Uterus (tissue), 4 donors: ENCODE results near the gene GAPVD1. TPM values are rescaled to one million over a fixed set of nuclear protein-coding genes. Genes with fewer than 3 reads are reported as not detected.
A peak's percentile ranks its signal among the peaks of the same experiment; 100 is the strongest.

Experiments used
- DNase-seq, 2 donors: peaks; one replicate each; pipeline ENCODE4 v3.0.0-alpha.2; 2019 to 2020
- H3K27ac ChIP-seq, 2 donors: fragments of 200-600 bp; sonication (generic); 1 replicate in 1 of 2; 2 replicates in 1 of 2; pipeline ENCODE4 v1.5.1; 2016 to 2018
- H3K27me3 ChIP-seq, 2 donors: fragments of 200-600 bp; sonication (generic); one replicate each; pipeline ENCODE4 v1.5.1; 2018 to 2019; ENCODE audit warnings: control low read depth in 1 of 2
- H3K36me3 ChIP-seq, 2 donors: fragments of 200-600 bp; sonication (generic); one replicate each; pipeline ENCODE4 v1.5.1; 2019; ENCODE audit warnings: control low read depth in 1 of 2
- H3K4me1 ChIP-seq, 2 donors: fragments of 200-600 bp; sonication (generic); one replicate each; pipeline ENCODE4 v1.5.1; 2018 to 2019; ENCODE audit warnings: control low read depth in 1 of 2
- H3K4me3 ChIP-seq, 2 donors: fragments of 200-600 bp; sonication (generic); 1 replicate in 1 of 2; 2 replicates in 1 of 2; pipeline ENCODE4 v1.5.1; 2018 to 2019; ENCODE audit warnings: mild to moderate bottlenecking in 1 of 2
- H3K9me3 ChIP-seq, 2 donors: fragments of 200-600 bp; sonication (generic); one replicate each; pipeline ENCODE4 v1.5.1; 2019; ENCODE audit warnings: control low read depth in 1 of 2
- POLR2A ChIP-seq, 2 donors: fragments of 450-650 bp; IDR thresholded peaks; one replicate each; pipeline ENCODE4 v1.6.1; 2016; ENCODE audit warnings: antibody characterized with exemption in 2 of 2, mild to moderate bottlenecking in 1 of 2, moderate library complexity in 1 of 2
- intact Hi-C: fragments of 100-400 bp; cut with DNase I; formaldehyde crosslinking; loops from one replicate; pipeline ENCODE4 v1.15.1; 2023; ENCODE audit warnings: low total_unique reads
- total RNA-seq, 4 donors: library from RNA; depleted of rRNA in 3 of 4; stranded (reverse); fragments of >200 nt in 3 of 4; gene quantifications; one replicate each; pipeline versions ENCODE4 v1.1.0 to v1.2.4, GENCODE V29; 2014 to 2023
- TF ChIP-seq, protein P1 (sequence below), 4 experiments: fragments of 200-600 bp in 2 of 4; fragments of 450-650 bp in 2 of 4; sonication (generic) in 2 of 4; IDR thresholded peaks; one replicate each; pipeline ENCODE4 v1.5.1; 2016 to 2019; ENCODE audit warnings: antibody characterized with exemption in 4 of 4, mild to moderate bottlenecking in 2 of 4, moderate library complexity in 1 of 4
- donor health status: DM: yes; HTN: yes; CAD: no.

Gene GAPVD1
- total RNA-seq, 4 donors from 2014 or later = 41.0 to 73.8 (median 64.0) TPM

DNA sequence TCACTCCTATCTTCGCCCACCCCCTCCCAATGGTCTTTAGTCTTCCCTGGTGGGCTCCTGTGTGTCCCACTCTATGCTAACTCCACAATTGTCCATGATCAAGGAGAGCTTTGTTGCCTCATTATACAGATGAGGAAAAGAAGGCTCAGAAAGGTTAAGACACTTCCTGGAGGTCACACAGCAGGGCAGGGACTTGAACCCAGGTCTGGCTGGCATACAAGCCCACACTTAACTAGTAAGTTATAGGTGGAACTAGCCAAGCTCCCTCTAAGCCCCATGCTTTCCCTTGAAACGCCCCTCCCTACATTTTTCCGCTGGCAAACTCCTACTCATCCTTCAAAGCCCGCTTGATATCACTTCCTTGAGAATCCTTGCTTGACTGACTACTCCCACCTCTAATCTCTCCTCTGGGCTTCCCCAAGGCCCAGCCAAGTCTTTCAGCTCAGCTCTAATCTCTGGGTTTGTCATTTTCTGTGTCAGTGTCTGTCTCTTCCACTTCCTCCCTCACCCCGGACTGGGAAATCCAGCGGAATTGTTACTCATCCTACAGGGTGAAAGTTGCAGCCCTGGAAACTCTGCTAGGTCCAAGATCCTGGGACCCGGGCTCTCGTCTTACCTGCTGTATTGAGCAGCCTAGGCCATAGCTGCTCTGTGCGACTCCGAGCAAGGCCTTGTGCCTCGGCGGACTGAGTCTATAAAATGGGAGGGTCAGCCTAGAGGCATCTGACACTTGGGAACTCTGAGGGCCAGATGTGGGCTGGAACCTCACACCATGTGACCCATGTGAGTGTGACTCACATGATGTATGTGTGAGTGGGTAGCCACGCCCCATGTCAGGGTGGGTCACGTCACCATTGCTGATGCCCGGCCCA is 144.5 kb downstream of the GAPVD1 start:
- Histone ChIP-seq H3K9me3 (no peaks in the 10 kb centered on the region), H3K4me3 (no peak overlapping the region), H3K4me1 (no peaks in the 10 kb centered on the region), H3K27ac (no peak overlapping the region), H3K36me3 (no peaks in the 10 kb centered on the region), H3K27me3 (no peaks in the 10 kb centered on the region)
- intact Hi-C loops = loop anchor here (5.0 kb wide), 1 partner anchor 226 kb away; no protein-coding TSS in a partner anchor
- no peak for TF ChIP-seq POLR2A (IDR thresholded peaks at IDR 0.05)
- TF ChIP-seq, protein P1, sequence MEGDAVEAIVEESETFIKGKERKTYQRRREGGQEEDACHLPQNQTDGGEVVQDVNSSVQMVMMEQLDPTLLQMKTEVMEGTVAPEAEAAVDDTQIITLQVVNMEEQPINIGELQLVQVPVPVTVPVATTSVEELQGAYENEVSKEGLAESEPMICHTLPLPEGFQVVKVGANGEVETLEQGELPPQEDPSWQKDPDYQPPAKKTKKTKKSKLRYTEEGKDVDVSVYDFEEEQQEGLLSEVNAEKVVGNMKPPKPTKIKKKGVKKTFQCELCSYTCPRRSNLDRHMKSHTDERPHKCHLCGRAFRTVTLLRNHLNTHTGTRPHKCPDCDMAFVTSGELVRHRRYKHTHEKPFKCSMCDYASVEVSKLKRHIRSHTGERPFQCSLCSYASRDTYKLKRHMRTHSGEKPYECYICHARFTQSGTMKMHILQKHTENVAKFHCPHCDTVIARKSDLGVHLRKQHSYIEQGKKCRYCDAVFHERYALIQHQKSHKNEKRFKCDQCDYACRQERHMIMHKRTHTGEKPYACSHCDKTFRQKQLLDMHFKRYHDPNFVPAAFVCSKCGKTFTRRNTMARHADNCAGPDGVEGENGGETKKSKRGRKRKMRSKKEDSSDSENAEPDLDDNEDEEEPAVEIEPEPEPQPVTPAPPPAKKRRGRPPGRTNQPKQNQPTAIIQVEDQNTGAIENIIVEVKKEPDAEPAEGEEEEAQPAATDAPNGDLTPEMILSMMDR (IDR thresholded peaks at IDR 0.05) = no peak
- no peak for DNase-seq

DNA sequence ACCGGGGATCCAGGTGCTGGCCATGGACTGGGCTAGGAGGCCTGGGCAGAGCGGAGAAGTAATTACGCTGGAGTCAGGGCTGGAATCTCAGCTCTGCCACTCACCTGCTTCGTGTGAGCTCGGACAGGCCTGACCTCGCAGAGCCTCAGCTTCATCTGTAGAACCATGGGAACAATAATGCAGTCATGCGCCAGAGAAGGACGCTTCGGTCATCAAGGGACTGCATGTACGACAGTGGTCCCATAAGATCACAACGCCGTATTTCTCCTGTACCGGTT is 145.1 kb downstream of the GAPVD1 start:
- no peak for DNase-seq
- no peaks in the 10 kb centered on the region for H3K36me3 ChIP-seq
- no peak overlapping the region for H3K27ac ChIP-seq
- H3K9me3 ChIP-seq = no peaks in the 10 kb centered on the region
- no peak overlapping the region for H3K4me3 ChIP-seq
- H3K4me1 ChIP-seq = no peaks in the 10 kb centered on the region
- intact Hi-C loops = loop anchor here (5.0 kb wide), 1 partner anchor 226 kb away; no protein-coding TSS in a partner anchor
- no peaks in the 10 kb centered on the region for H3K27me3 ChIP-seq
- TF ChIP-seq, protein P1 (IDR thresholded peaks at IDR 0.05) = no peak
- TF ChIP-seq POLR2A (IDR thresholded peaks at IDR 0.05) = no peak

DNA sequence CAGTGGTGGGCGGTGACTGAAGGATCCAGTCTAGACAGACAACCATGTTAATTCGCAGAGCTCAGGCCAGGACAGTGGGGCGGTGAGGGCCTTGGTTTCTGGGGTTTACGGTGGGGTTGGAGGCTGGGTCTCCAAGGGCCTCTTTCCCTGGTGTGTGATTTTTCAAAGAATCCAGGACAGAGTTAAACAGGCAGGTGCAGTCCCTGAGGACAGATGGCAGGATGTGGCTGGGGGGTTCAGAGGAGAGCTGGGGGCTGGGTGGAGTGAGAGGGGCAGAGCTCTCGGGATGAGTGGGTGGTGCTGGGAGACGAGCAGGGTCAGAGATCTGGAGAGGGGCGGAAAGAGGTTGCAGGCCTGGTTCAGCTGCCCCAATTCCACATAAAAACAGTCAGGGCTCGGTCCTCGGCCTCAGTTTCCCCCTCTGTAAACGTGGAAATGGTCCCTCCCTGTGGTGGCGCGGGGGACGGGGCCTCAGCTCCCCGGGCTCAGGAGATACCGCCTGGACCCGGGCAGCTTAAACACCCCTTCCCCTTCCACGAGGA is 145.9 kb downstream of the GAPVD1 start:
- H3K27ac ChIP-seq = no peak overlapping the region
- H3K27me3 ChIP-seq = no peaks in the 10 kb centered on the region
- intact Hi-C loops = loop anchor here (5.0 kb wide), 1 partner anchor 225 kb away; no protein-coding TSS in a partner anchor
- no peaks in the 10 kb centered on the region for H3K4me1 ChIP-seq
- H3K9me3 ChIP-seq = no peaks in the 10 kb centered on the region
- DNase-seq = no peak
- TF ChIP-seq POLR2A (IDR thresholded peaks at IDR 0.05) = no peak
- TF ChIP-seq, protein P1 (IDR thresholded peaks at IDR 0.05) = no peak
- peak overlapping the region; percentile 36 to 46 for H3K4me3 ChIP-seq
- H3K36me3 ChIP-seq = no peaks in the 10 kb centered on the region

DNA sequence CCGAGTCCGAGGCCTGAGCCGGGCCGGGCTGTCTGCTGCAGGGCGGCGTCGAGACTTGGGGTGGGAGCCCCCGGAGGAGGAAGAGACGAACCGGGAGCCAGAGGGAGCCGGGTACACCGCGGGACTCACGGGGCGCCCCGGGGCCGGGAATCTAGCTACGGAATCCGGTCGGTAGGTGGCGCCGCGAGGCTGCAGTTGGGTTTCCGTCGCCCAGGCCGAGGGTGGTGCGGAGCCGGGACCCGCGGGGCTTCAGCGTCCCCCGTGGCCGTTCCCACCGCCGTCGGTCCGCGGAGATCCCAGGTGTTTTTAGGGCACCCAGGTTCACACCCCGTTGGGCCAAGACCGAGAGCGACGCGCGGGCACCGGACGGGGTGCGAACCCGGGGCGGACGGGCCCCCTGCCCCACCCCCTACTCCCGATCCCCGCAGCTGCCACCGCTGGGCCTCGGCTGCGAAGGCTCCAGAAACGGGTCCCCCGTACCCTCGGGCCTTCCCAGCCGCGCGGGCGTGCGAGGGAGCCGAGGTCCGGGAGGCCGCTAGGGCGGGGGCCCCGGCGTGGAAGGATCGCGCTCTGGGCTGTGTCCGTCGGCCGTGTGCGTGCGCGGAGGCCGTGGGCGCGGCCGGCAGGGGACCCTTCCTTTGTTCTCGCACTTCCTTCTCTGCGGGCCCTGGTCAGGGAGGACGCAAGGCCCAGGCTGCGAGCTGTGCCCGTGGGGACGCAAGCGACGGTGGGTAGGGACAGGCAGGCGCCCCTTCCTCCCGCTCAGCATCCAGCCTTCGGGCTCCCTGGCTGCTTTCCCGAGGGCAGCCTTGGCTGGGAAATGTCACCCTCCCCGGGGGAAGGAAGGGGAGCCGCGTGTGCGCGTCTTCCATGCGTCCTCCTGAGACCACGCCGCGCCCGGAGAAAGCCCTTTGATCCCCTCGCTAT is 146.6 kb downstream of the GAPVD1 start:
- no peaks in the 10 kb centered on the region for H3K27me3 ChIP-seq
- TF ChIP-seq, protein P1 (IDR thresholded peaks at IDR 0.05) = peak; percentile 77 to 92 (median 88)
- TF ChIP-seq POLR2A (IDR thresholded peaks at IDR 0.05) = no peak
- H3K4me1 ChIP-seq = no peaks in the 10 kb centered on the region
- intact Hi-C loops = loop anchor here (5.0 kb wide), 1 partner anchor 224 kb away; no protein-coding TSS in a partner anchor
- H3K9me3 ChIP-seq = no peaks in the 10 kb centered on the region
- DNase-seq = peak; percentile 69 to 86
- H3K27ac ChIP-seq = peak overlapping the region; percentile 0 to 52
- peak overlapping the region; percentile 36 to 46 for H3K4me3 ChIP-seq
- no peaks in the 10 kb centered on the region for H3K36me3 ChIP-seq
